HL-60 (cell line): ENCODE results near the gene DIAPH2.

ENCODE experiments used
- POLR2AphosphoS5 ChIP-seq: IDR thresholded peaks from 2 replicates; pipeline ENCODE4 v1.6.1; 2012; ENCODE audit warnings: low read depth
- TF ChIP-seq, protein P1 (sequence below): IDR thresholded peaks from one replicate; pipeline ENCODE4 v1.5.1; 2011; ENCODE audit warnings: low read length, control low read depth, inconsistent platforms; ENCODE audit not compliant: insufficient read depth

DNA sequence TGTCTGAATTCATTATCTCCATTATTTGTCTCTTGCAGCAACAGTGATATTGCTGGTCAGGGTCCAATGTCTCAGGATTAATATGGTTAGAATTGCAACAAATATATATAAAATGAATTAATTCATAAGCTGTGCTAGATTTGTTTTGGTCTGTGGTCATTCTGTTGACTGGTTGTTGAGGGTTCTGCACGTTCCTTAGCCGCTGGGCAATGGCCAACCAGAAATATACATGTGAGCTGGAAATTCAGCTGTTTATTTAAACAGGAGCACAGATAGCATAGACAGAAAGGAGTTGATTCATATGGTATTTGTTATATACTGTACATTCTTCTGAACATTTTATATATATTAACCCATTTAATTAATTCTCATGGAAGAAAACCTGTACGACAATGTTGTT, 299.9 kb downstream of the DIAPH2 start:
- TF ChIP-seq, protein P1, sequence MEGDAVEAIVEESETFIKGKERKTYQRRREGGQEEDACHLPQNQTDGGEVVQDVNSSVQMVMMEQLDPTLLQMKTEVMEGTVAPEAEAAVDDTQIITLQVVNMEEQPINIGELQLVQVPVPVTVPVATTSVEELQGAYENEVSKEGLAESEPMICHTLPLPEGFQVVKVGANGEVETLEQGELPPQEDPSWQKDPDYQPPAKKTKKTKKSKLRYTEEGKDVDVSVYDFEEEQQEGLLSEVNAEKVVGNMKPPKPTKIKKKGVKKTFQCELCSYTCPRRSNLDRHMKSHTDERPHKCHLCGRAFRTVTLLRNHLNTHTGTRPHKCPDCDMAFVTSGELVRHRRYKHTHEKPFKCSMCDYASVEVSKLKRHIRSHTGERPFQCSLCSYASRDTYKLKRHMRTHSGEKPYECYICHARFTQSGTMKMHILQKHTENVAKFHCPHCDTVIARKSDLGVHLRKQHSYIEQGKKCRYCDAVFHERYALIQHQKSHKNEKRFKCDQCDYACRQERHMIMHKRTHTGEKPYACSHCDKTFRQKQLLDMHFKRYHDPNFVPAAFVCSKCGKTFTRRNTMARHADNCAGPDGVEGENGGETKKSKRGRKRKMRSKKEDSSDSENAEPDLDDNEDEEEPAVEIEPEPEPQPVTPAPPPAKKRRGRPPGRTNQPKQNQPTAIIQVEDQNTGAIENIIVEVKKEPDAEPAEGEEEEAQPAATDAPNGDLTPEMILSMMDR: no peak
- TF ChIP-seq POLR2AphosphoS5: no peak
